GM21576 (cell line): ENCODE measurements around the gene ARL5C.
"Not testable (repeated sequence)": the region's sequence is repeated elsewhere in the genome, so short reads cannot be mapped to it uniquely, and the experiment has no call there.

Experiments
- ATAC-seq: cut with Tn5 transposase; IDR thresholded peaks from one replicate; pipeline ENCODE4 v1.9.1; 2021; ENCODE audit warnings: mild to moderate bottlenecking, moderate library complexity; ENCODE audit not compliant: unreplicated experiment

The ARL5C gene

GRCh38 chr17:39141915-39142664, 23.9 kb downstream of the ARL5C start:
- ATAC-seq = no peak

- ATAC-seq = no peak
These were observed 24.7 kb downstream of the ARL5C start for GRCh38 chr17:39141294-39141693.

- no peak for ATAC-seq
These were observed 26.4 kb downstream of the ARL5C start for GRCh38 chr17:39139561-39139960.

- ATAC-seq = no peak
These were observed 26.8 kb downstream of the ARL5C start for GRCh38 chr17:39139161-39139511.

- ATAC-seq = no peak
These were observed 27.4 kb downstream of the ARL5C start for GRCh38 chr17:39138431-39139160.

- ATAC-seq = no peak
These were observed 31.1 kb downstream of the ARL5C start for GRCh38 chr17:39134878-39135277.

- no peak for ATAC-seq
These were observed 33.8 kb downstream of the ARL5C start for GRCh38 chr17:39132192-39132610.

- no peak for ATAC-seq
These were observed 34.3 kb downstream of the ARL5C start for GRCh38 chr17:39131616-39132015.

- no peak for ATAC-seq
These were observed 35.8 kb downstream of the ARL5C start for GRCh38 chr17:39130205-39130604.

GRCh38 chr17:39129544-39129943, 36.4 kb downstream of the ARL5C start:
- not testable (repeated sequence) for ATAC-seq

- no peak for ATAC-seq
These were observed 39.5 kb downstream of the ARL5C start for GRCh38 chr17:39126436-39126835.

- no peak for ATAC-seq
These were observed 40.7 kb downstream of the ARL5C start for GRCh38 chr17:39125143-39125875.

- ATAC-seq = no peak
These were observed 42.3 kb downstream of the ARL5C start for GRCh38 chr17:39123627-39124026.

GRCh38 chr17:39122991-39123390, 43.0 kb downstream of the ARL5C start:
- no peak for ATAC-seq

- not testable (repeated sequence) for ATAC-seq
These were observed 44.0 kb downstream of the ARL5C start for GRCh38 chr17:39121919-39122318.

- ATAC-seq = peak; percentile 69
These were observed 47.1 kb downstream of the ARL5C start for GRCh38 chr17:39118674-39119419.

GRCh38 chr17:39116224-39116623, 49.7 kb downstream of the ARL5C start:
- ATAC-seq = no peak

- ATAC-seq = no peak
These were observed 50.8 kb downstream of the ARL5C start for GRCh38 chr17:39115135-39115534.

- no peak for ATAC-seq
These were observed 51.2 kb downstream of the ARL5C start for GRCh38 chr17:39114723-39115122.

- no peak for ATAC-seq
These were observed 52.1 kb downstream of the ARL5C start for GRCh38 chr17:39113871-39114270.
